NCI-H446 (cell line): ENCODE data around the gene DCAF4.
A peak's percentile ranks its signal among the peaks of the same experiment; 100 is the strongest.
"Not testable (repeated sequence)": the region's sequence is repeated elsewhere in the genome, so short reads cannot be mapped to it uniquely, and the experiment has no call there.

Source experiments
- DNase-seq, 2 experiments: peaks; one replicate each; lab custom pipeline; 2025; lab: John Stamatoyannopoulos, UW

DCAF4 gene

DNA sequence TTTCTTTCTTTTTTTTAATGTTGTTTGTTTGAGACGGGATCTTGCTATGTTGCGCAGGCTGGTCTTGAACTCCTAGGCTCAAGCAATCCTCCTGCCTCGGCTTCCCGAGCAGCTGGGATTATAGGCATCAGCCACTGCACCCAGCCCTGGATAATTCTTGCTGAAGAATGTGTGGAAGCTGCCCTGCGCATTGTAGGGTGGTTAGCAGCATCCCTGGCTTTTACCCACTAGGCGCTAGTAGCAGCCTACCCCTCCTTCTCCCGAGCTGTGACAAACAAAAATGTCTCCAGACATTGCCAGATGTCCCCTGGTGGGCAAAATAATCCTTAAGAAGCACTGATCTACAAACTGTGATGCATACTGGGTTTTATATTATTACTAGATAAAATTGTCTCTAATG is 6.6 kb downstream of the DCAF4 start:
- DNase-seq: no peak

DNA sequence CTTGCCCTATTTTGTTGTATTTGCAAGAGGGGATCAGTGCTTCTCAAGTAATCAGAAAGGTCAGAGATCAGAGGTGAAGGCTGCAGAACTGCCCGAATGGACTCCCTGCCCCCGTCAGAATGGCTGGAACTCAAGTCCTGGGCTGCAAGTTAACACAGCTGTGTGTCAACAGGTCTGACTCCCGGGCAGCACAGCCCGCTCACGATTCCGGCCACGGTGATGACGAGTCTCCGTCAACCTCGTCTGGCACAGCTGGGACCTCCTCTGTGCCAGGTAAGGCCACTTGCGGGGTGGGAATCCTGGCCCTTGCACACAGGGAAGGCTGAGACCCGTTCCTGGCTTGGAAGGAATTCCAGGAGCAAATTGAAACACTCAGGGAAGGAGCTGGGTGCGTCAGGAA is 13.4 kb downstream of the DCAF4 start:
- DNase-seq: no peak

DNA sequence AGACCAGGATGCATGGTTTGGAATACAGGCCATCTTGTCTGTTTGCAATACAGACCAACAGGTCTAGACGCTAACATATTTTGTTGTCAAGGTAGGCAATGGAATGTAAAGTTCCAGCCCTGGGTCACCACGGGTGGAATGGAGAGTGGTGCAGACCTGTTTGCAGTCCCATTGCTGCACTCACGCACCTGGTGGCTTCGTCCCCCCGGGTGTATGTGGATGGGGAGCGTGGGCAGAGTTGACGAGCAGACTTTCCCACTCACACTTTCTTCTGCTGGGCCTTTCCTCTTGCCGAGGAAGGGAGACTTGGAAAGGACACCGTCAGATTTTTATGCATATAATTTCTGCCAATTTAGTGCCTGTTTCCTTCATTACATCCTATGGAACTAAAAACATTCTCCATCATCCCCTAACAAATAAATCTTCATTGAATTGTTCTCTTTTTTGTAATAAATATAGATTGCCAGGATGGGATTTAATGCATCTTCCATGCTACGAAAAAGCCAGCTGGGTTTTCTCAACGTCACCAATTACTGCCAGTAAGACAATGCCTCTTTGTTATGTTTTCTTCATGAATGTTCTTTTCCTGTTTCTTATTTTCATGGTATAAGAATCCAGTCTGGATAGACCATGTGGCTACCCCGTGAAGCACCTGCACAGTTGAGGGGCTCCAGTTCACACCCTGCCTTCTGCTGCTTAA is 15.2 kb downstream of the DCAF4 start:
- no peak for DNase-seq

DNA sequence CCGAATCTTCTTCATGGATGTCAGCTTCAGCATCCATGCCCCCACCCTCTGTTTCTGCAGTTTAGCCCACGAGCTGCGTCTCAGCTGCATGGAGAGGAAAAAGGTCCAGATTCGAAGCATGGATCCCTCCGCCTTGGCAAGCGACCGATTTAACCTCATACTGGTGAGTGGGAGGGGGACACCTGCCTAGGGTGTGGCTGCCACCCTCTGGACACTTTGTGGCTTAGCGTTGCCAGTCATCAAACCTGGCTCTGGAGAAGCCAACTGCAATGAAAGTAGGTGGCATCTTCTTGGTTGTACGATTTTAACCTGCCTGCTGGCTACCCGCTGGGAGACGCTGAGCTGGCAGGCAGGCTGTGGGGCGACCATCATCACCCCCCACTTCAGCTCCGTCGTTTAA is 16.7 kb downstream of the DCAF4 start:
- DNase-seq: no peak

DNA sequence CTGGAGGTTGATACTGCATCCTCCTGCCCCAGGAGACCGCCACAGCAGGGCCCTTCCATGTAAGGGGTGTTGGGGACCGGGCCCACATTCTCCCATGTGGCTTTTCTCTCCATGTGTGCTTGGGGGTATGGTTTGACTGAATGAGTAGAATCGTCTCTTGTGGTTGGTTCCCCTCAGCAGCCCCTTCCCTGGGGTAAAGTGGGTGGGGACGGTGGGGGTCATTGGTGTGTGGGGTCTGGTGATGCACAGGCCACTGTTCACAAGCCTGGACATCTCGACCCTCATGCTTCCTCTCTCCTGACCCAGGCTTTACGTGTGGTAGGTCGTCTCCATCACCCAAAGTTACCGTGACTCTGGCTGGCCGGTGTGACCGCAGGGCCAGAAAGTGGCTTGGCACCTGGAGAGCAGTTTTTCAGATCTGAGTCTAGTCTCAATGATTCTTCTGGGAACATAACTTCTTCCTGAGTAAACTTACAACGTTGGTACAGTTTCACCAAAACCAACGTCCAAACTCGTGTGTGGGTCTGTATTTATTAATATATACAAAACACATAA is 17.7 kb downstream of the DCAF4 start:
- DNase-seq: no peak

DNA sequence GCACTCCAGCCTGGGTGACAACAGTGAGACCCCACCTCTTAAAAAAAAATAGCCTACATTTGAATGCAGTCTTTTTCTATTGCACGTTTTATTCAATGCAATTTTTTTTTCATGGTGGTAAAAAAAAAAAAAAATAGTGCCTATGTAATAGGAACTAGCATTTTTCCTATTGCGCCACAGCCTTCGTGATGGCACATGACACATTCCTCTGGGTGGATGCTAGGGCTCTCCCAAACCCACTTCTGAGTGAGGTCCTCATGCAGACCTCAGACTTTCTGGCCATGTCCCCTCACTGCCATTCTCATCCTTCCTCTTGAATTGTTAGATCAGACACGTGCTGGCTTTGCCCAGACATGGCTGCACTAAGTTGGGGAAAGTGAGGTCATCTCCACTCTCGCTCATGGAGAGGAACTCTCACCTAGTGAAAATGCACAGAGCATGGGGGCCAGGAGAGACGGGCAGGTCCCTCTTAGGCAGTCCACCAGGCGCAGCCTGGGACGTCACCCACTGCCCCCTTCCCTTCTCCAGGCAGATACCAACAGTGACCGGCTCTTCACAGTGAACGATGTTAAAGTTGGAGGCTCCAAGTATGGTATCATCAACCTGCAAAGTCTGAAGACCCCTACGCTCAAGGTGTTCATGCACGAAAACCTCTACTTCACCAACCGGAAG is 19.2 kb downstream of the DCAF4 start:
- DNase-seq: no peak

DNA sequence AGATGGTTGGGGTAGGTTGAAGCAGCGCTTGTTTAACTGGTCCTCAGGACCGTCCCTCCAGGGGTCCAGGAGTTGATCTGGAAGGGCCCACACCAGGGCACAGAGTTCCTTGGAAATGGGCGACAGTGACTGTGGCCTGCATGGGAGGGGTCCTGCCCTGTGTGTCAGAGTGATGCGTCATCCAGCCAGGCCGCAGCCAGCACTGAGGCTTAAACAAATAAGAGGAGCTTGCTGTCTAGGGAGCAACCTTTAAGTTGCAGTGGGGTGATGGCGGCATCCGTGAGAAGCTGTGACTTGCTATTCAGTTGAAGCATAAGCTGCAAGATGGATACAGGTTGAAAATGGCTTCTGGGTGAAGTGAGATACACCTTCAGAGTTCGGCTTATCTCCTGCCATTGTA is 20.2 kb downstream of the DCAF4 start:
- no peak for DNase-seq

DNA sequence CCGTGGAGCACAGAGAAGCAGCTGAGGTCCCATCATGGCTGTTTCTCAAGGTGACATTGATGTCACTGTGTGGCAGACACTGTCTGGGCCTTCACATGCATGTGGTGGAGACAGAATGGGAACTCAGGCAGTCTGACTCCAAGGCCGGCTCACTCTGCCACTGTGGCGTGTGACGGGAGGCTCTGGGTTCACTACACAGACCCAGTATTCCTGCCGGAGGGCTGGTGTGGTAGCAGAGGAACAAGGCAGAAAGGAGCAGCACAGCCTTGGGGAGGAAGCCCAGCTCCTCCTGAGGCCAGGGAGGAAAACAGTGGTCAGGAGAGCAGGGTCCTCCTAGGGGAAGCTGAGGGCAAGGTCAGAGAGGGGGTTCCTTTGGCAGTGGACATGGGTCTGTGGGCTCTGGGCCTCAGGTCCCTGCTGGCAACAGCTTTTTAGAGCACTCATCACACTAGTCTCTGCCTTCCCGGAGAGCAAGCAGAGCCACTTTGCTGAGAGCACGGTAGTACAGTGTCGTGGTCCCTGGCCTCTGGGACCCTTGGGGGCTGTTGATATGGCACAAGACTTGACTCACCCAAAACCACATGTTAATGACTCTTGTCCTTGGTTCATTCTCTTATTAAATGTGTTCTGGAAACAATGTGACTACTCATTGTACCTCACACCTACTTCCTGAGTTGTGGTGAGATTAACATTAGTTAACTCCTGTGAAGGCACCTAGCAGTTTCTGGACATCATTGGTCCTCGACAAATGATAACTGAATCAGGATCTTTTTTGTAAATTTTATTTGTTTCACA is 21.3 kb downstream of the DCAF4 start:
- DNase-seq: no peak

DNA sequence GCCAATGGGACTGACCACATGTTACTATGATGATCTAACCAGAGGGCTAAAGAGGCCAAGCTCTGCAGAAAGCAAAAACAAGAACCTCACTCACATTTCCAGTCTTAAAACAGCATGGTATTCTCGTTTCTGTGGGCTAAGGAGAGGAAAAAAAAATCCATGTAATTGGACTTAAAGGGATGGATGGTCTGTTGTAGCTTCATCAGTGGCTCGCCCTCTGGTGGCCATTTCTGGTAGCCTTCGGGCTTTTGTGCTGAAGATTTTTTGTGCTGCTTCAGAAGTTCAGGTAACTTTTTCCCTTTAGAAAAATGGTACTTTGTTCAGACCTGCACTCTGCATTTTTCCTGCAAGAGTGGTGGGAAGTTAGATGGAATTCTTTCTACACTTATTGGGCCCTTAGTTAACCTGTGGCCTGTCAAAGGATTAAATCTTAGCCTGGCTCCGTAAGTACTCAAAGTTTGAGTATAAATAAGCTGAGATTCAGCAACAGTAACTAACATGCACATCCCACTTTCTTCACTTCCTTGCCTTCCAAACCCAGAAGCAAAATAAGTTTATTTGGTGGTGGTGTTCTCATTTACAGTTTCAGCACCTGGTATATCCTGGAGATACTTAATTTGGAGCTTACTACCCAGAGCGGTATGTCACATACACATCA is 22.3 kb downstream of the DCAF4 start:
- DNase-seq: peak; percentile 13 to 49

DNA sequence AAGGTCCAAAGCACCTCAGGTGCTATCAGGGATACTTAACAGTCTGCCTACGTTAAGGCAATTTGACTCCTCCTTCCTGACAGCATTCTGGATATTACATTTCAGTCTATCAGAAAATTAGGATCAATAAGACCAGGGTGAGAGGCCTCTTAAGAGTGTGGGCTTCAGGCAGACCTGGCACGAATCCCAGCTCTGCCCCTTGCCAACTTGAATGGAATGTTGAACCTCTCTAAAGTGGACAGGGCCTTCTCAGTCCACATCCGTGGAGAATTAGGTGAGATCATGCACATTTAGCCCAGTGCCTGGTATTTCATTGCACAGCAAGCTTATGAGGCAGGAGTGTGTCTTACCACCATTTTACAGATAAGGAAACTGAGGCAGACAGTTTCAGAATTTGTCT is 25.9 kb downstream of the DCAF4 start:
- no peak for DNase-seq

DNA sequence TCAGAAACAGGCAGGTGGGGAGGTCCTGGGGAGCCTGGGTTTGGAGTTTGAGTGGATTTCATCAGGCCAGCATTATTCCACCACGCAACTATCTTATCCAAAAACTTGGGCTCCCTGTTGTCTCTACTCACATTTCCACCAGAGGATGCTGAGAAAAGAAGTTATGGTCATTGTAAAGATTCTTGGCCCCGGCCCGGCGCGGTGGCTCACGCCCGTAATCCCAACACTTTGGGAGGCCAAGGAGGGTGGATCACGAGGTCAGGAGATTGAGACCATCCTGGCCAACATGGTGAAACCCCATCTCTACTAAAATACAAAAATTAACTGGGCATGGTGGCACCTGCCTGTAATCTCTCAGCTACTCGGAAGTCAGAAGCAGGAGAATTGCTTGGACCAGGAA is 30.5 kb downstream of the DCAF4 start:
- not testable (repeated sequence) for DNase-seq

DNA sequence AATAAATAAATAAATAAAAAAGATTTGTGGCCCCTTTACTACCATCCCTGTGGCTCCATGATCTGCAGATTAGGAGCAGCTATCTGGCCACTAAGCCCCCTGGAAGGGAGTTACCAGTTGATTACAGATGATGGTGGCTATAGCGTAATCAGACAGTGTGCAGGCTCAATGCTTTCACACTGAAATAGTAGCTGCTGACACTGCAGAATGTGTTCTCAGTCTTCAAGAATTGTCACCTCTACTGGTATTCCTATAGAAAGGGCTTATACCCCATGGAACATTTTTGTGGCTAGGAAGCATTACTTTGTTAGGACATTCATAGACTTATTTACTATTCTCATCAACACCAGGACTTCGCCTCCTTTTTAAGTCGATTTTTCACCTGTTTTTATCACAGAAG is 30.9 kb downstream of the DCAF4 start:
- DNase-seq: no peak

DNA sequence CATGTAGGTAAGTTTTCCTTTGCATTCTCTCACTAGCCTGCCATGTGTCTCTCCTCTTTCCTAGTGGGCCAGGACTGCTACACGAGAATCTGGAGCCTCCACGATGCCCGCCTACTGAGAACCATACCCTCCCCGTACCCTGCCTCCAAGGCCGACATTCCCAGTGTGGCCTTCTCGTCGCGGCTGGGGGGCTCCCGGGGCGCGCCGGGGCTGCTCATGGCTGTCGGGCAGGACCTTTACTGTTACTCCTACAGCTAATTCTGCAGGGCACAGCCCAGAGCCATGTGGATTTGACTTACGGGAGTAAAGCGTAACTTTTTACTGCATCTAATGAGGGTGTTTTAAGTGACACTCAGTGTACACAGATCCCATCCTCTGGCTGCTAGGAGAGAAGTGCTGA is 32.3 kb downstream of the DCAF4 start:
- DNase-seq: no peak

DNA sequence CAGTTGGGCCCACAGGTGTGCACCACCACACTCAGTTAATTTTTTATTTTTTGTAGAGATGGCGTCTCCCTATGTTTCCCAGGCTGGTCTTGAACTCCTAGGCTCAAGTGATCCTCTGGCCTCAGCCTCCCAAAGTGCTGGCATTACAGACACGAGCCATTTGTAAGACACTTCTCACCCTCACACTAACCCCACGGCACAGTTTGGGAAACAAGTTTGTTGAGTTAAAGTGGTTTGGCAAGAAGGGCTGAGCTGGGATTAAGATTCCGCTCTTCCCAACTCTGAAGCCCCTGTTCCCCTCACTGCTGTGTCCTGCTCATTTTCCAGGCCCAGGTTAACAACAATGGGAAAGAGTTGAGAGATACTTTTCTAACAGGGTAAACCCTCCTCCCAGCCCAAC is 34.8 kb downstream of the DCAF4 start:
- DNase-seq: not testable (repeated sequence)

DNA sequence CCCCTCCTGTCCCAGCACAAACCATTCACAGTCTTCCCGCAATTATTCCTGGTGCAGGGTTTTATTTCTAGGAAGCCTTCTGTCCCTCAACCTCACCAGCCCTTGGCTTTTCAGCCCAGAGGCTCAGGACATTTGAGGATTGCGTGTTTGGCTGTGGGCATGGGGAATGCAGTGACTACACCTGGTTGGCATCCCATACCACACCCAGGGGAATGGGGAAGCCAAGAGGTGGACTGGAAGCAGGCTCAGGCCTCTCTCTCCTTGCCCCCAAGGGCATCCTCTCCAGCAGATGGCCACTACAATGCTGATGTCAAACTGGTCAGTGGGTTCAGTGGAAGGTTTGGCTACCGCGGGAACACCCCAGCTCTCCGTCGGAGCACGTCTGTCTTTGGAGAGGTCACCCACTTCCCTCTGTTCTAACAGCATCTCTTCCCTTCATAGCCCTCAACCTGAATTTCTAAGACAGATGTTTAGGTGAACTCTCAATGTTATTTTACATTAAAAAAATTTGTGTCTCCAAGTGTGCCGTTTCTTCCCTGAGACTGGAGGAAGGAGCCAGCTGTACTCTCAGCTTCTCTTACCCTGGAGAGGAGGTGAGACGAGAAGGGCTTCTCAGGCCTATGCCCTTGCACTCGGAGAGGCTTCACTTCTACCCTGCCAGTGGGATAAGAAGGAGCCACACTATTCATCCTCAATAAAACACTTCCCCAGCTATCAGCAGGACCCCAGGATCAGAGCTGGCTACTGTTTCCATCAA is 35.5 kb downstream of the DCAF4 start:
- no peak for DNase-seq

DNA sequence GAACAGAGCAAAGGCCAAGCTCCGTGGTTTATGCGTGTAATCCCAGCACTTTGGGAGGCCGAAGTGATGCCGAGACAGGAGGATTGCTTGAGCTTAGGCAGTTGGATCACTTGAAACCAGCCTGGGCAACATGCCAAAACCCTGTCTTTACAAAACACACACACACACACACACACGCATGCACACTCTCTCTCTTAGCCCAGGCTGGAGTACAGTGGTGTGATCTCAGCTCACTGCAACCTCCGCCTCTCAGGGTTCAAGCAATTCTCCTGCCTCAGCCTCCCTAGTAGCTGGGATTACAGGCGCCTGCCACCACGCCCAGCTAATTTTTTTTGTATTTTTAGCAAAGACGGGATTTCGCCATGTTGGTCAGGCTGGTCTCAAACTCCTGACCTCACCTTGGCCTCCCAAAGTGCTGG is 36.1 kb downstream of the DCAF4 start:
- DNase-seq: peak in 1 of 2 experiments; percentile 38

DNA sequence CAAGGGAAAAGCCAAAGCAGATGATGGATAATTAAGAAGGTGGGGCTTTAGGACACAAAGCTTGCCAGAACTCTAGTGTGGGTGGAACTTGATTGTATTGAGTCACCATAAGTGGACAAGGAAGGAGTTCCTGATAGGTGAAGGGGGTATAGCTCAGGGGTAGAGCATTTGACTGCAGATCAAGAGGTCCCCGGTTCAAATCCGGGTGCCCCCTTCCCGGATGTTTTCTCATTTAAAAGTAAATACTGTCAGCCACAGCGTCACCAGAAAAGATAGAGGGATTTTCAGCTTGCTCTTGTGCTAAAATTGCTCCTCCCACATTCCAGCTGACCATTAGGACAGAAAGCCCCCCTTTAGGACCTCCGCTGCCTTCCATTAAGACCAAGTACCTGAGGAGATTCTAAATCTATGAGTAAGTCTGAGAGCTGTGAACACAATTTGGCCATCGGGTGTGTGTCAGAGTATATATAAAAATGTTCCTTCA is 36.6 kb downstream of the DCAF4 start:
- DNase-seq: peak in 1 of 2 experiments; percentile 58

DNA sequence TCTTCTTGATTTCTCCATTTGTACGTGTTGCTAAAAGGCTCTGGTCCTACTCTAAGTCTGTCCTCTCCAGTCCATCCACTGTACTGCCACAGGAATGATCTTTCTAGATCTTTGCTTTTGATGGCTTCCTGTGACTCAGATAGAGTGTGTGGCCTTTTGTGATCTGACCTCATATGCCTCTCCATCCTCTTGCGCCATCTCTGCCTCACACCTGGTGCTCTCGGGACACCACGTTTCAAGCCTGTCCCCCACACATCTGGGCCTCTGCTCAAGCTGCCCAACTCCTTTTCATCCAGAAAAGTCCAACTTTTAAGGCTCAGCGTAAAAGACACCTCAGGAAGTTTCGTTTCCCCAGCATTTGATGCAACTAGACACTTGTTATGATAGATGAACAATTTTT is 39.0 kb downstream of the DCAF4 start:
- DNase-seq: no peak

DNA sequence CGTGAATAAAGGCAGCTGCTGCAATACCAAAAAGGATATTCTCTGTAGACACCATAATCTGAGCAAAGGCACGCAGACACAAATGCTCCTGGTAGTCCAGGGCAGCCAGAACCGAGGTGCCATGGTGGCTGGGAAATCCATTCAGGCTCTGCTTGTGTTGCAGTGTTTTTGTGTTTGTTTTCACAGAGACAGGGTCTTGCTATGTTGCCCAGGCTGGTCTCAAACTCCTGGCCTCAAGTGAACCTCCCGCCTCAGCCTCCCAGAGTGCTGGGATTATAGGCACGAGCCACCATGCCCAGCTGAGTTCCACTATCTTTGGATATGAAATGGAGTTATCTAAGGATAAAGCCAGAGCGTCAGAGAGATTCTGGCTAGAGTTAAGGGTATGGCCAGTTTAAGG is 39.8 kb downstream of the DCAF4 start:
- DNase-seq: no peak

DNA sequence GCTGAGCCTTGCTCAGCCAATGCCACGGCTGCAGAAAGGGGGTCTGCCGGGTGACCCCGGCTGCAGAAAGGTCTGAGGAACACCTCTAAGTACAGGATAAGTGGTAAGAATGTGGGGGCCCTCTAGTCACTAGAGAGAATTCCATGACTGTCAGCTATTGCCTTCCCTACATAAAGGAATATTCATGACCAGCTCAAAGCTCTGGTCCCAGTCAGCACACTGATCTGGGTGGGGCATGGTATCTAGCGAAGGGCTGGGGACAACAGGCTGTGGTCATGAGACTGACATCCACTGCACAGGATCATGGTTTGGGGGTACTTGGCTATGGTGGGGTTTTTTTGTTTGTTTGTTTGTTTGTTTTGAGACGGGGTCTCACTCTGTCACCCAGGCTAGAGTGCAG is 42.1 kb downstream of the DCAF4 start:
- DNase-seq: no peak

DNA sequence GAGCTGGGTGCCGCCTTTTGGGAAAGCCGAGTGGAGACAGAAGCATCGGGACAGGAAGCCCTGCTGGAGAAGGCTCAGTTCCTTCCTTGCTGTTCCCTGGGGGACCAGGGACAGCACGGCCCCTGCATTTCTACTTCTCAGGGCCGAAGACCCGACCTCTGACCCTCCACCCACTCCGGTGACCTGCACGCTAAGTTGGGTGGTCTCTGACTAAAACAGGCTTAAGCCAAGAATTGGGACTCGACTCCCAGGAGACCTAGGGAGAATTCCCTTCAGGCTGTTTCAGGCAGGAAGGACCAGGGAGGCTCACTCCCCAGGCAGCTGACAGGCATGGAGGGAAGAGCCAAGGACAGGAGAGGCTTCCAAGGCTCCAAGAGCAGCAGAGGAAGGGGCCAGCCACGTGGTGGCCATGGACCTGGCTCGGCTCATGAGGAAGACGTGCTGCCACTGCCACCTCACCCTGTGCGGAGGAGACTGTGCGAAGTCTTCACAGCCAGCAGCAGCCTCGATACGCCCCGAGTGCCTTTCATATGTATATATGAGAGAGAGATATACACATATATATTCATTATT is 43.9 kb downstream of the DCAF4 start:
- DNase-seq: no peak
